ENCODE results near the gene JAKMIP2. TPM values are rescaled to one million over a fixed set of nuclear protein-coding genes. Genes with fewer than 3 reads are reported as not detected.

JAKMIP2 gene
- total RNA-seq, 1 experiment from 2014 or later = 1.2 TPM

DNA sequence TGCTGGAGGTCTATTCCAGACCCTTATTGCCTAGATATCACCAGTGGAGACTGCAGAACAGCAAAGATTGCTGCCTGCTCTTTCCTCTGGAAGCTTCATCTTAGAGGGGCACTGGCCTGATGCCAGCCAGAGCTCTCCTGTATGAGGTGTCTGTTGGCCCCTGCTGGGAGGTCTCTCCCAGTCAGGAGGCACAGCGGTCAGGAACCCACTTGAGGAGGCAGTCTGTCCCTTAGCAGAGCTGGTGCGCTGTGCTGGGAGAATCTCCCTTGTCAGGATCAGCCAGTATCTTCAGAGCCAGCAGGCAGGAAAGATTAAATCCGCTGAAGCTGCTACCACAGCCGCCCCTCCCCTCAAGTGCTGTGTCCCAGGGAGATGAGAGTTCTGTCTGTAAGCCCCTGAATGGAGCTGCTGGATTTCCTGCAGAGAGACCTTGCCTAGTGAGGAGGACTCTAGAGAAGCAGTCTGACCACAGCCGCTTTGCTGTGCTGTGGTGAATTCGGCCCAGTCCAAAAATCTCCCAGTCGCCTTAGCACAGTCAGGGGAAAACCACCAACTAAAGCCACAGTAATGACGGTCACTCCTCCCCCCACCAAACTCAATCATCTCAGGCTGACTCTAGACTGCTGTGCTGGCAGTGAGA lies 124.1 kb downstream of the JAKMIP2 start:
- POLR2A ChIA-PET = no interaction called here
- H3K4me1 Mint-ChIP-seq (ENCODE audit: low read depth, unreplicated experiment) = peaks cover 15% of the 10 kb centered on the region

DNA sequence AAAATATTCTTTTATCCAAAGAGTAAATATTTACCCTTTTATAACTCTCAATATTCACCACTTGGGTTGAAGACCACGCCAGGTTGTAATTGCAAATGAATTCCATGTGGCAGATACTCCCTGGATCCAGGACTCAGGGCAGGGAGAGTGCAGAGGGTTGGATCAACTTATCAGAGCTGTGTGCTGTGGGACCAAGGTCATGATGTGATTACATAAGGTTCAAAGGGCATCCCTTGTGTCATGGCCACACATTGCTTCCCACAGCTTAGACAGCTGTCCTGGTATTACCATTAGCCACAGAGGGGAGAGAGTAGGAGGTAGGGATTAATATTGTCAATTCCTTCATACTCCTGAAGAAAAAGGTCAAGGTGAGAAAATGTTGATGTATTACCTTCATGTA lies 133.9 kb downstream of the JAKMIP2 start:
- Histone ChIP-seq H3K27me3 (replicated peaks; ENCODE audit: control insufficient read depth, insufficient read depth, low read length) (no peaks in the 10 kb centered on the region), H3K36me3 (ENCODE audit: control insufficient read depth, insufficient read depth, low read length) (no peaks in the 10 kb centered on the region), H3K9me3 (no peaks in the 10 kb centered on the region), H3K4me1 (peaks cover 3% of the 10 kb centered on the region; the same call in 1 of the 2 replicates), H3K4me3 (ENCODE audit: low read depth, low read length) (no peak overlapping the region)
- Mint-ChIP-seq H3K9me3 (ENCODE audit: unreplicated experiment) (no peaks in the 10 kb centered on the region), H3K4me3 (ENCODE audit: unreplicated experiment) (no peak overlapping the region), H3K4me1 (ENCODE audit: low read depth, unreplicated experiment) (peaks cover 12% of the 10 kb centered on the region), H3K27ac (ENCODE audit: unreplicated experiment) (no peak overlapping the region), H3K27me3 (ENCODE audit: insufficient read depth, unreplicated experiment) (no peaks in the 10 kb centered on the region), H3K36me3 (ENCODE audit: insufficient read depth, unreplicated experiment) (no peaks in the 10 kb centered on the region)
- TF ChIP-seq, protein P1, sequence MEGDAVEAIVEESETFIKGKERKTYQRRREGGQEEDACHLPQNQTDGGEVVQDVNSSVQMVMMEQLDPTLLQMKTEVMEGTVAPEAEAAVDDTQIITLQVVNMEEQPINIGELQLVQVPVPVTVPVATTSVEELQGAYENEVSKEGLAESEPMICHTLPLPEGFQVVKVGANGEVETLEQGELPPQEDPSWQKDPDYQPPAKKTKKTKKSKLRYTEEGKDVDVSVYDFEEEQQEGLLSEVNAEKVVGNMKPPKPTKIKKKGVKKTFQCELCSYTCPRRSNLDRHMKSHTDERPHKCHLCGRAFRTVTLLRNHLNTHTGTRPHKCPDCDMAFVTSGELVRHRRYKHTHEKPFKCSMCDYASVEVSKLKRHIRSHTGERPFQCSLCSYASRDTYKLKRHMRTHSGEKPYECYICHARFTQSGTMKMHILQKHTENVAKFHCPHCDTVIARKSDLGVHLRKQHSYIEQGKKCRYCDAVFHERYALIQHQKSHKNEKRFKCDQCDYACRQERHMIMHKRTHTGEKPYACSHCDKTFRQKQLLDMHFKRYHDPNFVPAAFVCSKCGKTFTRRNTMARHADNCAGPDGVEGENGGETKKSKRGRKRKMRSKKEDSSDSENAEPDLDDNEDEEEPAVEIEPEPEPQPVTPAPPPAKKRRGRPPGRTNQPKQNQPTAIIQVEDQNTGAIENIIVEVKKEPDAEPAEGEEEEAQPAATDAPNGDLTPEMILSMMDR (IDR thresholded peaks at IDR 0.05; ENCODE audit: insufficient read depth in 1 of 2, low read depth in 1 of 2, low read length in 1 of 2, severe bottlenecking in 1 of 2, unreplicated experiment in 1 of 2) = no peak
- POLR2A ChIA-PET = no interaction called here
- peak in 1 of 2 experiments; percentile 32 for DNase-seq
- CTCF ChIA-PET = no interaction called here
- BruUV-seq (replicated peaks) = no TSS peak
- intact Hi-C loops (cut with micrococcal nuclease; ENCODE audit: unreplicated experiment) = no loop called here

More for the DNA sequence above, 124.1 kb downstream of the JAKMIP2 start:
- CTCF ChIA-PET = interaction anchor here (1.1 kb wide), 1 partner anchor 11 kb away, joined by 4 read pairs; no protein-coding TSS in a partner anchor
- Mint-ChIP-seq H3K9me3 (ENCODE audit: unreplicated experiment) (peaks cover 54% of the 10 kb centered on the region), H3K27me3 (ENCODE audit: insufficient read depth, unreplicated experiment) (no peaks in the 10 kb centered on the region), H3K4me3 (ENCODE audit: unreplicated experiment) (no peak overlapping the region), H3K36me3 (ENCODE audit: insufficient read depth, unreplicated experiment) (no peaks in the 10 kb centered on the region), H3K27ac (ENCODE audit: unreplicated experiment) (no peak overlapping the region)
- Histone ChIP-seq H3K36me3 (ENCODE audit: control insufficient read depth, insufficient read depth, low read length) (no peaks in the 10 kb centered on the region), H3K9me3 (peaks cover 4% of the 10 kb centered on the region; the same call in 1 of the 2 replicates), H3K4me1 (peaks cover 17% of the 10 kb centered on the region), H3K27me3 (replicated peaks; ENCODE audit: control insufficient read depth, insufficient read depth, low read length) (no peaks in the 10 kb centered on the region), H3K4me3 (ENCODE audit: low read depth, low read length) (no peak overlapping the region)
- intact Hi-C loops (cut with micrococcal nuclease; ENCODE audit: unreplicated experiment) = no loop called here
- TF ChIP-seq, protein P1 (IDR thresholded peaks at IDR 0.05; ENCODE audit: insufficient read depth in 1 of 2, low read depth in 1 of 2, low read length in 1 of 2, severe bottlenecking in 1 of 2, unreplicated experiment in 1 of 2) = no peak
- DNase-seq = no peak
- no TSS peak for BruUV-seq (replicated peaks)

DNA sequence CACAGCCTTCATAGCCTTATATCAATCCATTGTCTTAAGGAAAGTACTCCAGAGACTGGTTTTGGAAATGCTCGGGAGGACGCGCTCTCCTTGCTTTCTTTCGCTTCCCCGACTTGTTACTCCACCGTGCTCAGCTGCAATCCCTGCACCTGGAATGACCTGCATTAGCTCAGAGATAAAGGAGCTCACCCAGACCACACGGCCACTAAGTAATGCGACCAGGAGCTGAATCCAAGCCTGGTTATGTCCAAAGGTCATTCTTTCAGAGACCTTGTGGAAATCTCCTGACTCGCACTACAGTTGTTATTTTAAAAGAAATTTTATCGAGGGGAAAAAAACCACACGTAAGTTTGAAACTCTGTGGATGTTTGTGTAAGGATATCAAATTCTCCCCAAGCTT lies 137.3 kb downstream of the JAKMIP2 start:
- no peak overlapping the region for H3K27ac Mint-ChIP-seq (ENCODE audit: unreplicated experiment)
- ChIA-PET CTCF (interaction anchor here (1.0 kb wide), 2 partner anchors 18 to 45 kb away, joined by 5 to 6 read pairs; no protein-coding TSS in a partner anchor), POLR2A (no interaction called here)
- peak overlapping the region; percentile 28; the same call in 1 of the 2 replicates for H3K4me3 ChIP-seq (ENCODE audit: low read depth, low read length)
- H3K27me3 Mint-ChIP-seq (ENCODE audit: insufficient read depth, unreplicated experiment) = no peaks in the 10 kb centered on the region
- no TSS peak for BruUV-seq (replicated peaks)
- no peaks in the 10 kb centered on the region for H3K9me3 ChIP-seq
- H3K36me3 ChIP-seq (ENCODE audit: control insufficient read depth, insufficient read depth, low read length) = no peaks in the 10 kb centered on the region
- no peaks in the 10 kb centered on the region for H3K27me3 ChIP-seq (replicated peaks; ENCODE audit: control insufficient read depth, insufficient read depth, low read length)
- peaks cover 12% of the 10 kb centered on the region for H3K4me1 Mint-ChIP-seq (ENCODE audit: low read depth, unreplicated experiment)
- H3K4me3 Mint-ChIP-seq (ENCODE audit: unreplicated experiment) = peak overlapping the region; percentile 65
- TF ChIP-seq, protein P1 (IDR thresholded peaks at IDR 0.05; ENCODE audit: insufficient read depth in 1 of 2, low read depth in 1 of 2, low read length in 1 of 2, severe bottlenecking in 1 of 2, unreplicated experiment in 1 of 2) = no peak
- intact Hi-C loops (cut with micrococcal nuclease; ENCODE audit: unreplicated experiment) = loop anchor here (1.0 kb wide), 1 partner anchor 22 kb away; no protein-coding TSS in a partner anchor
- peaks cover 3% of the 10 kb centered on the region; the same call in 1 of the 2 replicates for H3K4me1 ChIP-seq
- DNase-seq = peak; percentile 46 to 60
- no peaks in the 10 kb centered on the region for H3K36me3 Mint-ChIP-seq (ENCODE audit: insufficient read depth, unreplicated experiment)
- no peaks in the 10 kb centered on the region for H3K9me3 Mint-ChIP-seq (ENCODE audit: unreplicated experiment)
